ENCODE data around the gene ROCK2.

ROCK2 gene

DNA sequence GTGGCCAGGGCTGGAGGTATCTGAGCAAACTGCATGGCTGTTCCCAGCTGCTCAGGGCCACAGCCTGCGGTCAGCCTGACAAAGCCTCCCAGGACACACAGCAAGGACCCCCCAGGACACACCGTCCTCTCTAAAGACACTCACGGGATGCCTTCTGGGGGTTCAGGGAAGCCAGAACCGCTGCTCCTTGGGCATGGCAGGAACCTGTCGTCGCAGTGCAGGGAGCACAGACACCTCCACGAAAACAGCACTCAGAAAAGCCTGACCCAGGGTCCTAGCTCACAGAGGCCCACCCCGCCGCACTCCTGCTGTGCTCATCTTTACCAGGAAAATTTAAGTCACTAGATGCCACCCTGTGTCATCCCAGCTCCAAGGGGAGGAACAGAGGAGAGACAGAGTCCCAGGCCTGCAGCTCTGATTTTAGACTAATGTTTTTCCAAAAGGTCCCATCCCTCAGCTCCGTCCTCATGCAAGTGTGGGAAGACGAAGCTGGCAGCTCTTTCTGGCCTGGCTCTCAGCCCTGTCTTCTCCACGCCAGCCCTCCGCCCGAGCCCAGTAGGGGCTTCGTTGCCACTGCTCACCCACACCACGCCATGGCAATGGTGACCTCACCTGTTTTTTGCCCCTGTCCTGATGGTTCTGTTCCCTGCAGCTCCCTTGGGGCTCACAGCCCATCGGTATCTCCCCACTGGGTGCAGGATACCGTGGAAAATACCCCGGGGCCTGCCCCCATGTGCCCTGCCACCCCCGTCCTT is 213.1 kb downstream of the ROCK2 start:
- DNase-seq (ENCODE audit: low read depth in 2 of 3, low spot score in 1 of 3) = no peak

Data from stimulated activated CD4-positive, alpha-beta T cell treated with anti-CD3 and anti-CD28 coated beads, Interleukin-12 subunit alpha, Interleukin-12 subunit beta, amount 100 ng/mL, for 48 hours (primary cell).